HepG2 (cell line): ENCODE results near the gene TRAPPC5. TPM values are rescaled to one million over a fixed set of nuclear protein-coding genes. Genes with fewer than 3 reads are reported as not detected.

Experiments used
- ATAC-seq: fragments of 200-7000 bp; cut with Tn5 transposase; 3 replicates; pipeline ENCODE4 v1.9.1; 2020; ENCODE audit warnings: mild to moderate bottlenecking, moderate library complexity
- BruUV-seq: library from RNA; stranded (reverse); fragments of 400-500 nt; replicated peaks from 2 replicates; lab custom pipeline; 2021; lab: Mats Ljungman, UMichigan
- CTCF ChIA-PET: fragments of 300-600 bp; formaldehyde crosslinking; extraction: SDS; loops from one replicate; lab custom pipeline; 2021; ENCODE audit warnings: low total read pairs, inconsistent platforms, low intra/inter-chr PET ratio; lab: Yijun Ruan, JAX
- POLR2A ChIA-PET: fragments of 350-600 bp; sonication (Branson Sonifier 250); formaldehyde crosslinking; loops from one replicate; lab custom pipeline; 2020; ENCODE audit warnings: antibody characterized with exemption, inconsistent platforms; lab: Yijun Ruan, JAX
- DNase-seq: peaks from one replicate; pipeline ENCODE4 v3.0.0-alpha.2; 2015; ENCODE audit warnings: low spot score
- FAIRE-seq: peaks from 3 replicates; lab custom pipeline; 2011; peaks lifted over from hg19 to GRCh38; lab: Jason Lieb, UNC
- H2AFZ ChIP-seq: one replicate; pipeline ENCODE4 v1.6.1; 2011; ENCODE audit warnings: low read length, inconsistent platforms
- H3K27ac ChIP-seq: fragments of 300-600 bp; 3 replicates; pipeline ENCODE4 v1.8.0; 2011; ENCODE audit warnings: mixed run types, mild to moderate bottlenecking, mixed read lengths, low read length, inconsistent platforms; ENCODE audit not compliant: insufficient read depth; ENCODE audit errors: extremely low read length
- H3K27me3 ChIP-seq, 2 experiments: fragments of 200-600 bp in 1 of 2; 2 replicates in 1 of 2; 3 replicates in 1 of 2; pipeline versions ENCODE4 v1.6.0 to v1.8.0; 2011; ENCODE audit warnings: low read length in 2 of 2, mild to moderate bottlenecking in 2 of 2, moderate library complexity in 2 of 2, inconsistent platforms in 1 of 2; ENCODE audit not compliant: insufficient read depth in 2 of 2, control insufficient read depth in 1 of 2
- H3K36me3 ChIP-seq, 2 experiments: fragments of 200-600 bp in 1 of 2; replicated peaks in 1 of 2; 2 replicates in 1 of 2; 3 replicates in 1 of 2; pipeline versions ENCODE4 v1.5.1 to v1.8.0; 2011; ENCODE audit warnings: low read length in 2 of 2, inconsistent platforms in 1 of 2; ENCODE audit not compliant: insufficient read depth in 2 of 2, control insufficient read depth in 1 of 2
- H3K4me1 ChIP-seq: 2 replicates; pipeline ENCODE4 v1.5.1; 2012; ENCODE audit warnings: low read length, inconsistent platforms; ENCODE audit not compliant: insufficient read depth
- H3K4me2 ChIP-seq: 2 replicates; pipeline ENCODE4 v1.6.0; 2011; ENCODE audit warnings: low read depth, low read length, inconsistent platforms
- H3K4me3 ChIP-seq, 3 experiments: fragments of 200-600 bp in 1 of 3; sonication (generic), shearing (Covaris generic) in 1 of 3; replicated peaks in 1 of 3; 2 replicates each; pipeline ENCODE4 v1.5.1; 2011 to 2016; ENCODE audit warnings: low read length in 3 of 3, inconsistent platforms in 2 of 3, low read depth in 2 of 3, mild to moderate bottlenecking in 2 of 3, control low read depth in 1 of 3, mixed read lengths in 1 of 3; ENCODE audit not compliant: insufficient read depth in 1 of 3
- H3K79me2 ChIP-seq: one replicate; pipeline ENCODE4 v1.6.1; 2011; ENCODE audit warnings: low read length, inconsistent platforms; ENCODE audit not compliant: insufficient read depth
- H3K9ac ChIP-seq: 2 replicates; pipeline ENCODE4 v1.6.0; 2011; ENCODE audit warnings: mild to moderate bottlenecking, low read depth, low read length, inconsistent platforms; ENCODE audit not compliant: insufficient read depth
- H3K9me3 ChIP-seq: 2 replicates; pipeline ENCODE4 v1.5.1; 2012; ENCODE audit warnings: mild to moderate bottlenecking, low read length
- H4K20me1 ChIP-seq: 2 replicates; pipeline ENCODE4 v1.6.0; 2011; ENCODE audit warnings: inconsistent platforms, mild to moderate bottlenecking, low read length, moderate library complexity; ENCODE audit not compliant: insufficient read depth
- AGO2 ChIP-seq: fragments of 200-400 bp; formaldehyde crosslinking; optimal IDR thresholded peaks from 2 replicates; pipeline ENCODE3; 2017; ENCODE audit warnings: mild to moderate bottlenecking, low read depth, low read length, moderate library complexity
- HES4 ChIP-seq: sonication (generic); formaldehyde crosslinking; IDR thresholded peaks from 2 replicates; pipeline ENCODE4 v1.9.0; 2021; ENCODE audit warnings: mild to moderate bottlenecking, missing genetic modification reagents, borderline replicate concordance
- REPIN1 ChIP-seq: sonication (generic); formaldehyde crosslinking; IDR thresholded peaks from 2 replicates; pipeline ENCODE4 v1.8.0; 2022; ENCODE audit warnings: missing genetic modification reagents, low read depth, mild to moderate bottlenecking, borderline replicate concordance
- RXRB ChIP-seq: IDR thresholded peaks from 2 replicates; pipeline ENCODE4 v1.6.1; 2016; ENCODE audit warnings: borderline replicate concordance, missing genetic modification reagents, missing compliant biosample characterization
- WGBS: methylation state at CpG from one replicate; pipeline ENCODE4 v1.1.6; 2017; ENCODE audit warnings: low lambda C conversion rate; 5-methylcytosine and 5-hydroxymethylcytosine counted together
- in situ Hi-C: cut with HindIII; loops from 2 replicates; pipeline ENCODE4 v1.10.0; 2017; ENCODE audit warnings: low pct_unique_long_range_greater_than_20kb; ENCODE audit not compliant: extremely low pct_ligation_motif_present
- intact Hi-C: fragments of 100-400 bp; cut with micrococcal nuclease; formaldehyde crosslinking; loops from one replicate; pipeline ENCODE4 v1.10.0; 2022; ENCODE audit not compliant: unreplicated experiment
- polyA plus RNA-seq, 8 experiments: library from polyadenylated mRNA; depleted of rRNA in 3 of 8; stranded (reverse) in 7 of 8; unstranded in 1 of 8; fragments of >200 nt; fragmentation: Illumina TruSeq in 4 of 8; extraction: Trizol in 4 of 8; gene quantifications; 2 replicates each; pipeline versions ENCODE4 v1.2.1 to v1.2.3, GENCODE V29; 2011 to 2016; ENCODE audit warnings: low read depth in 4 of 8, missing spikeins in 1 of 8, mixed read lengths in 1 of 8; ENCODE audit not compliant: insufficient read depth in 1 of 8
- total RNA-seq, 5 experiments: library from RNA; depleted of rRNA; stranded (reverse); fragments of >200 nt; fragmentation: Illumina TruSeq; extraction: Trizol; gene quantifications; 2 replicates each; pipeline ENCODE4 v1.2.3, GENCODE V29; 2016; ENCODE audit warnings: low read depth in 1 of 5
- TF ChIP-seq, protein P1 (sequence below): sonication (generic); formaldehyde crosslinking; IDR thresholded peaks from 2 replicates; pipeline ENCODE4 v1.4.0; 2020; ENCODE audit warnings: missing genetic modification reagents, borderline replicate concordance
- TF ChIP-seq, protein P2 (sequence below), 2 experiments: fragments of 450-650 bp in 1 of 2; sonication (generic) in 1 of 2; formaldehyde crosslinking in 1 of 2; IDR thresholded peaks; 2 replicates each; pipeline versions ENCODE4 v1.6.1 to v1.8.0; 2016 to 2022; ENCODE audit warnings: antibody characterized with exemption in 1 of 2, mild to moderate bottlenecking in 1 of 2, missing genetic modification reagents in 1 of 2

TRAPPC5 gene
- total and polyA plus RNA-seq, 2 of the 13 experiments (the other 11 are each of a cell fraction or from before 2014, with no cell fraction given) = 38.5 to 78.7 TPM

DNA sequence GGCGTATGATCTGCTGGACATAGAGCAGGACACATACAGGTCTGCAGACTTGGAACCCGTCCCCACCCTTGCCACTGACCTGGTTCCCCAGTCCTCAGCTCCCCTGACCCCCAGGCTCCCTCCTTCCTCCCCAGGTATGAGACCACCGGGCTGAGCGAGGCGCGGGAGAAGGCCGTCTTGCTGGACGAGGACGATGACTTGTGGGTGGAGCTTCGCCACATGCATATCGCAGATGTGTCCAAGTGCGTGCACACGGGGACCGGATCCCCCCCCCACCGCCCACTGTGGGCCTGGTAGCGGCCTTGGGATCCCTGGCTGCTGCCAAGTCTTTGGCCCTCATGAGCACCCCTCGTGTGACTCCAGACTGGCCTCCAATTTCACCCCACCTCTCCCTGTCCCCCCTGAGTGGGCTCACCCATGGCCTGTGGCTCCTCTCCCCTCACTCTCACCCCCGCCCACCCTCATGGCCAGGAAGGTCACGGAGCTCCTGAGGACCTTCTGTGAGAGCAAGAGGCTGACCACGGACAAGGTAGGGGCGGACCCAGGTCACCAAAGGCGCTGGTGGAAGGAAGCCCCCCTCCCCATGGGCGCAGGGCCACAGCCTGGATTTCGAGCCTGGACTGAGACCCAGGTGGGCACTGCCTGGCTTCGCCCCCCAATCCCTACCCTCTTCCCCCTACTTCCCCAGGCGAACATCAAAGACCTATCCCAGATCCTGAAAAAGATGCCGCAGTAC lies 38.2 kb upstream of the TRAPPC5 start:
- ChIA-PET POLR2A (no interaction called here), CTCF (no interaction called here)
- FAIRE-seq (no peak), ATAC-seq (no peak), DNase-seq (no peak)
- Histone ChIP-seq H3K79me2 (peaks cover 5% of the 10 kb centered on the region), H3K9ac (no peak overlapping the region), H3K9me3 (no peaks in the 10 kb centered on the region), H3K4me3 (no peak overlapping the region), H3K4me1 (peaks cover 8% of the 10 kb centered on the region), H3K4me2 (no peak overlapping the region), H2AFZ (no peak overlapping the region), H3K27ac (no peak overlapping the region), H4K20me1 (no peaks in the 10 kb centered on the region; the same call in 1 of the 2 replicates), H3K27me3 (no peaks in the 10 kb centered on the region; a peak in 1 of 5 replicates), H3K36me3 (no peaks in the 10 kb centered on the region; a peak in 1 of 5 replicates)
- TF ChIP-seq, protein P1, sequence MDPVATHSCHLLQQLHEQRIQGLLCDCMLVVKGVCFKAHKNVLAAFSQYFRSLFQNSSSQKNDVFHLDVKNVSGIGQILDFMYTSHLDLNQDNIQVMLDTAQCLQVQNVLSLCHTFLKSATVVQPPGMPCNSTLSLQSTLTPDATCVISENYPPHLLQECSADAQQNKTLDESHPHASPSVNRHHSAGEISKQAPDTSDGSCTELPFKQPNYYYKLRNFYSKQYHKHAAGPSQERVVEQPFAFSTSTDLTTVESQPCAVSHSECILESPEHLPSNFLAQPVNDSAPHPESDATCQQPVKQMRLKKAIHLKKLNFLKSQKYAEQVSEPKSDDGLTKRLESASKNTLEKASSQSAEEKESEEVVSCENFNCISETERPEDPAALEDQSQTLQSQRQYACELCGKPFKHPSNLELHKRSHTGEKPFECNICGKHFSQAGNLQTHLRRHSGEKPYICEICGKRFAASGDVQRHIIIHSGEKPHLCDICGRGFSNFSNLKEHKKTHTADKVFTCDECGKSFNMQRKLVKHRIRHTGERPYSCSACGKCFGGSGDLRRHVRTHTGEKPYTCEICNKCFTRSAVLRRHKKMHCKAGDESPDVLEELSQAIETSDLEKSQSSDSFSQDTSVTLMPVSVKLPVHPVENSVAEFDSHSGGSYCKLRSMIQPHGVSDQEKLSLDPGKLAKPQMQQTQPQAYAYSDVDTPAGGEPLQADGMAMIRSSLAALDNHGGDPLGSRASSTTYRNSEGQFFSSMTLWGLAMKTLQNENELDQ = no peak
- TF ChIP-seq AGO2 (peak; percentile 66), RXRB (CRISPR knock-in tag) (no peak), HES4 (CRISPR knock-in tag) (no peak), REPIN1 (CRISPR knock-in tag) (no peak)
- TF ChIP-seq, protein P2, sequence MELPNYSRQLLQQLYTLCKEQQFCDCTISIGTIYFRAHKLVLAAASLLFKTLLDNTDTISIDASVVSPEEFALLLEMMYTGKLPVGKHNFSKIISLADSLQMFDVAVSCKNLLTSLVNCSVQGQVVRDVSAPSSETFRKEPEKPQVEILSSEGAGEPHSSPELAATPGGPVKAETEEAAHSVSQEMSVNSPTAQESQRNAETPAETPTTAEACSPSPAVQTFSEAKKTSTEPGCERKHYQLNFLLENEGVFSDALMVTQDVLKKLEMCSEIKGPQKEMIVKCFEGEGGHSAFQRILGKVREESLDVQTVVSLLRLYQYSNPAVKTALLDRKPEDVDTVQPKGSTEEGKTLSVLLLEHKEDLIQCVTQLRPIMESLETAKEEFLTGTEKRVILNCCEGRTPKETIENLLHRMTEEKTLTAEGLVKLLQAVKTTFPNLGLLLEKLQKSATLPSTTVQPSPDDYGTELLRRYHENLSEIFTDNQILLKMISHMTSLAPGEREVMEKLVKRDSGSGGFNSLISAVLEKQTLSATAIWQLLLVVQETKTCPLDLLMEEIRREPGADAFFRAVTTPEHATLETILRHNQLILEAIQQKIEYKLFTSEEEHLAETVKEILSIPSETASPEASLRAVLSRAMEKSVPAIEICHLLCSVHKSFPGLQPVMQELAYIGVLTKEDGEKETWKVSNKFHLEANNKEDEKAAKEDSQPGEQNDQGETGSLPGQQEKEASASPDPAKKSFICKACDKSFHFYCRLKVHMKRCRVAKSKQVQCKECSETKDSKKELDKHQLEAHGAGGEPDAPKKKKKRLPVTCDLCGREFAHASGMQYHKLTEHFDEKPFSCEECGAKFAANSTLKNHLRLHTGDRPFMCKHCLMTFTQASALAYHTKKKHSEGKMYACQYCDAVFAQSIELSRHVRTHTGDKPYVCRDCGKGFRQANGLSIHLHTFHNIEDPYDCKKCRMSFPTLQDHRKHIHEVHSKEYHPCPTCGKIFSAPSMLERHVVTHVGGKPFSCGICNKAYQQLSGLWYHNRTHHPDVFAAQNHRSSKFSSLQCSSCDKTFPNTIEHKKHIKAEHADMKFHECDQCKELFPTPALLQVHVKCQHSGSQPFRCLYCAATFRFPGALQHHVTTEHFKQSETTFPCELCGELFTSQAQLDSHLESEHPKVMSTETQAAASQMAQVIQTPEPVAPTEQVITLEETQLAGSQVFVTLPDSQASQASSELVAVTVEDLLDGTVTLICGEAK (IDR thresholded peaks at IDR 0.05) = no peak
- TF ChIP-seq, protein P2 (CRISPR knock-in tag; IDR thresholded peaks at IDR 0.05) = no peak
- in situ Hi-C loops (no loop called here), intact Hi-C loops (no loop called here)
- no TSS peak for BruUV-seq
- WGBS = 97% methylated on average over 22 of the region's 27 CpGs
